ENCODE data around the gene DLEU7. TPM values are rescaled to one million over a fixed set of nuclear protein-coding genes. Genes with fewer than 3 reads are reported as not detected.

The DLEU7 gene
- total RNA-seq, 4 donors from 2014 or later = 0.49 to 0.61 TPM; not detected in 2

DNA sequence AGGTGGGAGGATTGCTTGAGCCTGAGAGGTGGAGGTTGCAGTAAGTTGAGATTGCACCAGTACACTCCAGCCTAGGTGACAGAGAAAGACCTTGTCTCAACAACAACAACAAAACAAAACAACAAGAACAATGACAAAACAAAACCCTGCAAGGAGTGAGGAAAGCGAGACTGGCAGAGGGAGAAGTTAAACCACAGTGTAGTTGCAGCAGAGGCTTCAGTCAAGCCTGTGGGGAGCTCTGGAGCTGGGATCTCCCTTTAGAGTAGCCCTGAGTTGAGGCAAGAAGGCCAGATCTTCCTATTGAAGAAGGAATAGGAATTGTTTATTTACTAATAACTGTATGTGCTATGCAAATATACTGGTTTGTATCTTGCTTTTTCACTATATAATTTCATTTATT, 40.8 kb upstream of the DLEU7 start:
- intact Hi-C loops (cut with DNase I; ENCODE audit: low total_unique reads) = no loop called here
- 82 to 94% methylated on average over 1 of the region's 1 CpG for WGBS, 2 donors
- TF ChIP-seq, protein P1, sequence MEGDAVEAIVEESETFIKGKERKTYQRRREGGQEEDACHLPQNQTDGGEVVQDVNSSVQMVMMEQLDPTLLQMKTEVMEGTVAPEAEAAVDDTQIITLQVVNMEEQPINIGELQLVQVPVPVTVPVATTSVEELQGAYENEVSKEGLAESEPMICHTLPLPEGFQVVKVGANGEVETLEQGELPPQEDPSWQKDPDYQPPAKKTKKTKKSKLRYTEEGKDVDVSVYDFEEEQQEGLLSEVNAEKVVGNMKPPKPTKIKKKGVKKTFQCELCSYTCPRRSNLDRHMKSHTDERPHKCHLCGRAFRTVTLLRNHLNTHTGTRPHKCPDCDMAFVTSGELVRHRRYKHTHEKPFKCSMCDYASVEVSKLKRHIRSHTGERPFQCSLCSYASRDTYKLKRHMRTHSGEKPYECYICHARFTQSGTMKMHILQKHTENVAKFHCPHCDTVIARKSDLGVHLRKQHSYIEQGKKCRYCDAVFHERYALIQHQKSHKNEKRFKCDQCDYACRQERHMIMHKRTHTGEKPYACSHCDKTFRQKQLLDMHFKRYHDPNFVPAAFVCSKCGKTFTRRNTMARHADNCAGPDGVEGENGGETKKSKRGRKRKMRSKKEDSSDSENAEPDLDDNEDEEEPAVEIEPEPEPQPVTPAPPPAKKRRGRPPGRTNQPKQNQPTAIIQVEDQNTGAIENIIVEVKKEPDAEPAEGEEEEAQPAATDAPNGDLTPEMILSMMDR (IDR thresholded peaks at IDR 0.05) = no peak
- no peak for TF ChIP-seq POLR2A (IDR thresholded peaks at IDR 0.05)

DNA sequence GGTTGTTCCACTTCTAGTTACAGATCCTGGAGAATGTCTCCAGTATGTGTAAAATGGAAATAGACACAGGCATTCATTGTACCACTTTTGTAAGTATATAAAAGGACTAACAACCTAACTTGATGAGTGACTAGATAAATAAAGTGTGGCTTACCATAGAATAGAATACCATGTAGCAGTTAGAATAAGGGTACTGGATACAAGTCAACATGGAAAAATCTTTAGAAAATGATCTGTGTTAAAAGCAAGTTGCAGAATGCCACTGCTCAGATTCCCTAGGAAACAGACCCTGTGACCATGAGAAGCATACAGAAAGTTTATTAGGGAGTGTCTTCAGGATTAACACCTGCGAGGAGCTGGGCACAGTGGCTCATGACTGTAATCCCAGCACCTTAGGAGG, 40.2 kb upstream of the DLEU7 start:
- WGBS, 2 donors = 87 to 93% methylated on average over 1 of the region's 1 CpG
- no peak overlapping the region for H3K4me3 ChIP-seq (ENCODE audit: low read depth, poor library complexity, severe bottlenecking)
- intact Hi-C loops (cut with DNase I; ENCODE audit: low total_unique reads) = no loop called here
- no peak for TF ChIP-seq POLR2A (IDR thresholded peaks at IDR 0.05)
- TF ChIP-seq, protein P1 (IDR thresholded peaks at IDR 0.05) = no peak
- DNase-seq (ENCODE audit: low spot score in 2 of 2) = no peak

More for the DNA sequence above, 40.8 kb upstream of the DLEU7 start:
- no peak for DNase-seq (ENCODE audit: low spot score in 2 of 2)
- H3K4me3 ChIP-seq (ENCODE audit: low read depth, poor library complexity, severe bottlenecking) = no peak overlapping the region

DNA sequence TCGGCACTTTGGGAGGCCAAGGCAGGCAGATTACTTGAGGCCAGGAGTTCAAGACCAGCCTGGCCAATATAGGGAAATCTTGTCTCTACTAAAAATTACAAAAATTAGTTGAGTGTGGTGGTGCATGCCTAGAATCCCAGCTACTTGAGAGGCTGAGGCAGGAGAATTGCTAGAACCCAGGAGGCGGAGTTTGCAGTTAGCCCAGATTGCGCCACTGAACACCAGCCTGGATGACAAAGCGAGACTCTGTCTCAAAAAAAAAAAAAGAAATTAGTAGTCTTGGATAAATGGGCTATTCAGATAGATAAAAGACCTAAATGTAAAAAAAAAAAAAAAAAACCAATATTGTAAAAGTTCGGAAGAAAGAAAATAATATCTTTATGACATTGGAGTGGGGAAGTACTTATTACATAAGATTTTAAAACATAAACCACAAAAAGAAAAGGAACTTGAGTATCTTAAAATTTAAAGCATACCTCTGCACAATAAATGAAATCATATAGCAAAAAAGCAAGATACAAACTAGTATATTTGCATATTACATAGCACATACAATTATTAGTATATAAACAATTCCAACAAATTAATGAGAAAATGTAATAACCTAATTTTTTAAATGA, 39.4 kb upstream of the DLEU7 start:
- WGBS, 2 donors = 90 to 95% methylated on average over 5 of the region's 5 CpGs
- intact Hi-C loops (cut with DNase I; ENCODE audit: low total_unique reads) = no loop called here
- TF ChIP-seq POLR2A (IDR thresholded peaks at IDR 0.05) = no peak
- TF ChIP-seq, protein P1 (IDR thresholded peaks at IDR 0.05) = no peak
- H3K4me3 ChIP-seq (ENCODE audit: low read depth, poor library complexity, severe bottlenecking) = no peak overlapping the region
- no peak for DNase-seq (ENCODE audit: low spot score in 2 of 2)

DNA sequence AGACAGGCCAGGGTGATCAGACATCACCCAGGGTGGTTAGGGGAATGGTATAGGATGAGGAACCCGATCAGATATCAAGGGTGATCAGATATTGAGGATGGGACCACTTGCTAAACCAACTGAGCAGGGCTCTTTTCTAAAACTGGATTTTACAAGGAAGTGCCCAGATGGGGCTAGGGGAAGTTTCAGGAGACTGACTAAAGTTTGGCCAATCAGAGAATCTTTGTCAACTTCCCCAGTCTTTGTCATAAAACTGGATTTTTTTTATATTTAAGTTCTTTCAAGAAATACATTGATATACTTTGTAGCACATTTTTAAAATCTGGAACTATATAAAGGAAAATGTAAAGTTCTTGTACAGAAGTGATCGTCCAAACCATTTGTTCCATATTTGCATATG, 30.5 kb upstream of the DLEU7 start:
- TF ChIP-seq, protein P1 (IDR thresholded peaks at IDR 0.05) = no peak
- no peak for TF ChIP-seq POLR2A (IDR thresholded peaks at IDR 0.05)
- intact Hi-C loops (cut with DNase I; ENCODE audit: low total_unique reads) = no loop called here
- H3K4me3 ChIP-seq (ENCODE audit: low read depth, poor library complexity, severe bottlenecking) = no peak overlapping the region
- DNase-seq (ENCODE audit: low spot score in 2 of 2) = no peak
- 87 to 90% methylated on average over 2 of the region's 2 CpGs for WGBS, 2 donors

DNA sequence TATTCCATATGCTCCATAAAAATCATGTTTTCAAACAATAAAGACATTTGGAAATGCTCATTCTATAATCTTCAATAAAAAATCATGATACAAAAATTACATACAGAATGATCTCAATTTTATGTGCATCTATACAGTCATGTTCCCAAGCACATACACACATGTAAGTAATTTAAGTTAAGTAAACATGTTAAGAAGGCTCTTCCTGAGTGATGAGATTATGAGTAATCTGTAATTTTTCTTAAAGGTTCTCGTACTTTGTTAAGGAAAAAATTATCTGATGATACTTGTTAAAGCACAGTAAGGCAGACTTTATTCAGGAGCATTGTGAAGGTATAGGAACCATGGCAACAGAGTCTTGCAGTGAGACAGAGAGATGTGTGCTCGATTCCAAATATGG, 30.0 kb upstream of the DLEU7 start:
- TF ChIP-seq, protein P1 (IDR thresholded peaks at IDR 0.05) = no peak
- no peak for TF ChIP-seq POLR2A (IDR thresholded peaks at IDR 0.05)
- DNase-seq (ENCODE audit: low spot score in 2 of 2) = no peak
- H3K4me3 ChIP-seq (ENCODE audit: low read depth, poor library complexity, severe bottlenecking) = no peak overlapping the region
- 57 to 69% methylated on average over 2 of the region's 2 CpGs for WGBS, 2 donors
- intact Hi-C loops (cut with DNase I; ENCODE audit: low total_unique reads) = no loop called here

DNA sequence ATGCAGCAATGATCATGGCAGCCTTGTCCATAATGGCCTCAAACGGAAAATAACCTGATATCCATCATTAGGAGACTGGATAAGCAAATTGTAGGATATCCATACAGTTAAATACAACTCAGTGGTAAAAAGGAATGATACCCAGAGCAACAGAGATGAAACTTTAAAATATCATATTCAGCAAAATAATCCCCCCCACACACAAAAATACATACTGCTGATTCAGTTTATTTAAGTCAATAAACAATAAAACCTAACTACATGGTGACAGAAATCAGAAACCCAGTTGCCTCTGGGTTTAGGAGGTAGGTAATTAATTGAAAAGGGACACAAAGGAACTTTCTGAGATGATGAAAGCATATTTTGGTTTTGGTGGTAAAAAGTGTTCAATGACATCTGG, 27.9 kb upstream of the DLEU7 start:
- intact Hi-C loops (cut with DNase I; ENCODE audit: low total_unique reads) = no loop called here
- H3K4me3 ChIP-seq (ENCODE audit: low read depth, poor library complexity, severe bottlenecking) = no peak overlapping the region
- 92 to 97% methylated on average over 1 of the region's 1 CpG for WGBS, 2 donors
- no peak for TF ChIP-seq POLR2A (IDR thresholded peaks at IDR 0.05)
- TF ChIP-seq, protein P1 (IDR thresholded peaks at IDR 0.05) = no peak
- DNase-seq (ENCODE audit: low spot score in 2 of 2) = no peak

Measured in lower leg skin (tissue), 4 donors.